H7 (cell line): ENCODE measurements around the gene RPS4Y2. TPM values are rescaled to one million over a fixed set of nuclear protein-coding genes. Genes with fewer than 3 reads are reported as not detected.

Source experiments
- DNase-seq: peaks from one replicate; pipeline ENCODE4 v3.0.0; 2012
- H3K27me3 ChIP-seq: 2 replicates; pipeline ENCODE4 v1.6.0; 2011; ENCODE audit warnings: mild to moderate bottlenecking, low read length; ENCODE audit not compliant: control insufficient read depth, insufficient read depth
- H3K36me3 ChIP-seq: replicated peaks from 2 replicates; pipeline ENCODE4 v1.5.1; 2011; ENCODE audit warnings: low read length; ENCODE audit not compliant: control insufficient read depth, insufficient read depth
- H3K4me3 ChIP-seq: 2 replicates; pipeline ENCODE4 v1.5.1; 2011; ENCODE audit warnings: low read depth, mild to moderate bottlenecking, control low read depth, low read length, moderate library complexity; ENCODE audit not compliant: insufficient read depth
- total RNA-seq: library from RNA; depleted of rRNA; stranded (reverse); fragments of >200 nt; shearing (Covaris generic); gene quantifications from 2 replicates; pipeline ENCODE4 v1.2.3, GENCODE V29; 2014; rRNA removed

Gene RPS4Y2
- total RNA-seq, 1 experiment from 2014 or later: not detected

DNA sequence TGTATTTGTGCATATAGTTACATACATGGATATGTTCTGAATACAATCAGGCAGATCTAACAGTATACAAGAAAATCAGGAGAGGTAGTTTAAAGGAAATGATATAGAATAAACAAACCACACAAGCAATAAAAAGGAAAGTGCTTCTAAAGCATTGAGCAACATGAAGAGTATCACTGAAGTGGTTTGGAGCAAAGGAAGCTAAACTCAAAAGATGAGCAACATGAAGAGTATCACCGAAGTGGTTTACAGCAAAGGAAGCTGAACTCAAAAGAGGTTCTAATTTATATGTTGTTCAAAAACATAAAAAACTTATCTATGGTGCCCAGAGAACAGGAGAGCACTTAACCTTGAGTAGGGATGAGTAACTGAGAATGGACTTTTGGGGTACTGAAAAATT lies 29.1 kb downstream of the RPS4Y2 start:
- Histone ChIP-seq H3K4me3 (no peak overlapping the region), H3K36me3 (no peaks in the 10 kb centered on the region), H3K27me3 (no peaks in the 10 kb centered on the region)
- no peak for DNase-seq

DNA sequence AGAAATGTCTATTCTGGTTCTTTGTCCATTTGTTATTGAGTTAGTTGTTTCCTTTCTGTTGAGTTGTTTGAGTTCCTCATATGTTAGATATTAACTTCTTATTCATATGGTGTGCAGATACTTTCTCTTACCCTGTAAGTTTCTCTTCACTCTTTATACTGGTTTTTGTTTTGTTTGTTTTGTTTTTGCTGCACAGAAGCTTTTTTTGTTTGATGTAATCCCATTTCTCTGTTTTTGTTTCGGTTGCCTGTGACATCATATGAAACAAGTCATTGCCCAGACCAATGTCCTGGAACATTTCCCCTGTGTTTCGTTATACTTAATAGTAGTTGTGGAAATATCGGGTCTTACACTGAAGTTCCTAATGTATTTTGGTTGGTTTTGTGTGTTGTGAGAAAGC lies 31.2 kb downstream of the RPS4Y2 start:
- Histone ChIP-seq H3K27me3 (no peaks in the 10 kb centered on the region), H3K4me3 (no peak overlapping the region), H3K36me3 (no peaks in the 10 kb centered on the region)
- DNase-seq: no peak

DNA sequence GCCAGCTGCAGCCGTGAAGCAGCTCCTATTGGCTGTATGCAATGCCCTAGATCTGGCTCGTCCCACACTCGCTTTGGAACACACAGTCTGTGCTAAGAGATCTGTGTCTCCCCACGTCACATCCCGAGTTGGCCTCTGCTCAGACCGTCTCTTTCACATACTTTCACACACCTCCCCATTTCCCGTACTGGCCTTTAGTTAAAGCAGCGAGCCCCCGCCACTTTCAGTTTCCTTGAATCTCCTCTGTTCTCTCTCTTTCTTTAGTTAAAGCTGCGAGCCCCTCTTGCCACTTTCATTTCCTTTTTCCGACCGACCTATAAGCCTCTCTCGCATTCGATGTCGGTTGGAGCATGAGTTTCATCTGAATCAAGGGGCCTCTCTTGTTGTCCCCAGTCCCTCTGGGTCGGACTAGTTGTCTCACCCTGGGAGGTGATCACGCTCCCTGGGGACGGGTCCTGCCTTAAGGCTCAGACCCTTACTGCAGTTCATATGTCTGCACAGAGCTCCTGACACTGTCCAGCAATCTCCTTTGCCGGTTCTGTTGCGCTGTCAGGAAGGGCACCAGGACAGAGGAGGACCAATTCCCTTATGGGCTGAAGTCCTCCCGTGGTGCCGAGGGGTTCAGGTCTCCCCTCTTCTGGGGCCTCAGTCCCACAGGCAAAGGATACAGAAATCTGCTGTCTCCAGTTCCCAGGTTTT lies 42.6 kb downstream of the RPS4Y2 start:
- Histone ChIP-seq H3K27me3 (no peaks in the 10 kb centered on the region), H3K36me3 (no peaks in the 10 kb centered on the region), H3K4me3 (no peak overlapping the region)
- DNase-seq: no peak

DNA sequence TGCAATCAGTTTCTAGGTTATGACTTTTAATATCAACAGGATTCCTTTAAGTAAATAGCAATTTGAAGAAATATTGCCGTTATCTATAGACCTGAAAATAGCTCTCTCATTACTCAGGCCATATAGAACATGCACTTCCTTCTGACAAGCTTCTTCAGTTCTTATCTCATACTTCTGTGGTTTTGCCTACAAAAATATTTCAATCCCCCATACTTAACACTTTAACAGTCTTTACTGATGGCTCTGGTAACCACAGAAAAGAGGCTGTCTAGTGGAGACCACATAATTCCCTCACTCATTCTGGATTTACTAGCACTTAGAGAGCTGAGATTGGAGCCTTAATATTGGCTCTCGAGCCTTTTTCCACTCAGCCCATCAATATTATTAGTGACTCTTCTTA lies 46.8 kb downstream of the RPS4Y2 start:
- H3K4me3 ChIP-seq: no peak overlapping the region
- no peaks in the 10 kb centered on the region for H3K36me3 ChIP-seq
- no peaks in the 10 kb centered on the region for H3K27me3 ChIP-seq
- no peak for DNase-seq

DNA sequence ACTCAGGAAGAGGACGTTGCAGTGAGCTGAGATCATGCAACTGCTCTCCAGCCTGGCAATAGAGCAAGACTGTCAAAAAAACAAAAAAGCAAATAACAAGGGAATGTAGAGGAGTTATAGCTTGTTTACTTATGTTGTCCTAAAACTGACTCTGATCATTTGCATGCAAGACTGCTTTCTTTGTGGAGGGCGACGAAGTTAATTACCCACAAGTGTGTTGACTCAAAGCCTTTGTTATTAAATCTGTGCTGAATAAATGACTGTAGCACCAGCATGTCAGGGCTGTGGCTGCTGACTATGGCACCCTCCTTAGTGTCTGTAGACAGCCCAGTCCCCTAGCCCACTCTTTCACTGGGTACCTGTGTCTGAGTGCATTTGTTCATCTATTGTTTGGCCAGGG lies 50.3 kb downstream of the RPS4Y2 start:
- Histone ChIP-seq H3K27me3 (no peaks in the 10 kb centered on the region), H3K4me3 (no peak overlapping the region), H3K36me3 (no peaks in the 10 kb centered on the region)
- no peak for DNase-seq

DNA sequence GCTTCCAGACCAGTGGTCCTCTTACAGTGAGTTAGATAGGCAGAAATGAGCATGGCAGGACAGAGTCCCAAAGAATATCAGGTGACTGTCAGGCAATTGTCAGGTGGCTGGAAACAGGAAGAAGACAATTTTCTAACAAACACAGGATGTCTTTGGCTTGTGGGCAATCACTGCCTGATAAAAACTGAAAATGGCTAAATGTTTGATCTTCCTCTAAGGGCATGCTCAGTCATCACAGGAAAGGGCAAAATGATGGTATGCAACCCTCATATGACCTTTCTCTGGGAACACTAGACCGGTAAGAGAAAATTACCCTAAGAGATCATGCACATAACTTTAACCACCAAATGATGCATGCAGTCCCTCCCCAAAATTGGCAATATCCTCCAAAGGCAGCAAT lies 57.6 kb downstream of the RPS4Y2 start:
- no peaks in the 10 kb centered on the region for H3K27me3 ChIP-seq
- H3K4me3 ChIP-seq: no peak overlapping the region
- no peak for DNase-seq
- H3K36me3 ChIP-seq: no peaks in the 10 kb centered on the region

DNA sequence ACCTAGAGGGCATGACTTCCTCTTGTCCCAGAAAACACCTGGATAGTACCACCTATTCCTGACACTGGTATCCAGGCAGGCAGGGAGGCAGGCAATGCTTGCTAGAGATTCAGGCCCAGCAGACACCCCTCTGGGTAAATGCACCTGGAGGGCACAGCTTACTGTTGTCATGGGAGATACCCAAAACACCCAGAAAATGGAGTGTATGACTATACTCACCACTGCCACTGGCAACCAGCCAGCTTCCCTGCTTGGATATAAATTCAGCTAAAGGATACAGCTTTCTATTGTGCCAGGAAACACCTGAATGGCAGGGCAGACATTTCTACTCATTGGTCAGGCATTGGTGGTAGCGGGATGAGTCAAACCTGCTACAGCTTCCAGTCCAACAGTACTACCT lies 58.9 kb downstream of the RPS4Y2 start:
- no peak for DNase-seq
- no peaks in the 10 kb centered on the region for H3K27me3 ChIP-seq
- H3K36me3 ChIP-seq: no peaks in the 10 kb centered on the region
- no peak overlapping the region for H3K4me3 ChIP-seq

DNA sequence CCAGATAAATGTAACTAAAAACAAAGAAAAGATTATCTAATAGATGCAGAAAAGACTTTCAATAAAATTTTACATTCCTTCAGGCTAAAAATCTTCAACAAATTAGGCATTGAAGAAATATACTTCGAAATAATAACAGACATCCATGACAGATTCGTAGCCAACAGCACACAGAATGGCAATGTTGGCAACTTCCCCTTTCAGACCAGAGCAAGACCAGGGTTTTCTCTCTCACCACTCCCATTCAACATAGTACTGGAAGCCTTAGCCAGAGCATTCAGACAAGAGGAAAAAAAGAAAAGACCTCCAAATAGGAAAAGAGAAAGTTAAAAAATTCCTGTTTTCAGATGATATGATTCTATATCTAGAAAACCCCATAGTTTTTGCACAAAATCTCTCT lies 61.2 kb downstream of the RPS4Y2 start:
- no peak for DNase-seq
- H3K36me3 ChIP-seq: no peaks in the 10 kb centered on the region
- H3K27me3 ChIP-seq: no peaks in the 10 kb centered on the region
- H3K4me3 ChIP-seq: no peak overlapping the region

Other genes starting within 250 kb of the RPS4Y2 start
- gene EIF1AY, start 180.3 kb upstream of the RPS4Y2 start, total RNA-seq: not detected in 2 replicates